GM12801 (cell line): Measurements from ENCODE around the gene SLC7A7.

Source experiments
- CTCF ChIP-seq: IDR thresholded peaks from one replicate; pipeline ENCODE4 v1.5.1; 2011; ENCODE audit warnings: control low read depth; ENCODE audit not compliant: insufficient read length; ENCODE audit errors: extremely low read depth

The SLC7A7 gene

GRCh38 chr14:22803687-22803974, 11.6 kb downstream of the SLC7A7 start:
- no peak for TF ChIP-seq CTCF

GRCh38 chr14:22802860-22803686, 12.2 kb downstream of the SLC7A7 start:
- no peak for TF ChIP-seq CTCF

- no peak for TF ChIP-seq CTCF
Observed at GRCh38 chr14:22801716-22802115, 13.5 kb downstream of the SLC7A7 start.

- TF ChIP-seq CTCF = no peak
Observed at GRCh38 chr14:22800346-22800745, 14.9 kb downstream of the SLC7A7 start.

- no peak for TF ChIP-seq CTCF
Observed at GRCh38 chr14:22798528-22798927, 16.7 kb downstream of the SLC7A7 start.

- TF ChIP-seq CTCF = no peak
Observed at GRCh38 chr14:22797017-22797917, 18.0 kb downstream of the SLC7A7 start.

- no peak for TF ChIP-seq CTCF
Observed at GRCh38 chr14:22796087-22796707, 19.0 kb downstream of the SLC7A7 start.
